Measurements from ENCODE around the gene UQCRC2.

DNA sequence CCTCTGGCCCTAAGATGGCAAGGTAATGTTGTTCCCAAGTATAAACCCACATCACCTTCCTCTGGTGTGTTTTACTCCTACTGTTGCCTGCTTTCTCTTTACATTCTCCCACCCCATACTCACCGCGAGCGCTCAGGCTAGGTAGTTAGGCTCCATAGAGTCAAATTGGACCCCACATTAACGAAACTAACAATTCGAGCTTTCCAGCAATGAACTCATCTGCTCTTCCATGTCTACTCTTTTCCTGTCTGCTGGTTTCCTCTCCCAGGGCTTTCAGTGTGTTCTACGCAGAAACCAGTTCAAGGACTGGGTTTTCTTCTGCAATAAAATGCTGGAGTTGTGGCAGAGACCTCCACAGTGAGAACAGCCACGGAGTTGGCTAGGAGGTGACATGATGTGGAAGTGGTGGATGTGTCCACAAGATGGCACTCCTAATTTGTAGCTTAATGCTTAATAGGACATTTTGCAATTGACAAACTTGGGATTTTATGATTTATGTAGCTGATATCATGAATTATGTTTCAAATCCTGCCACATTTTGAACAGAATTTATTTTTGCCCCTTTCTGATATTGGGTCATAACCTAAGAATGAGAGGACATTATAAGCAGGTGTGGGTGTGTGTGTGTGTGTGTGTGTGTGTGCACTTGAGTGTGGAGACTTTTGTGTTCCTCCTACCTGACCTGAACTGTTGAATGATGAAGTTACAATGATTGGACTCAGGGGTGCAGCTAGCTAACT, 2.2 kb upstream of the UQCRC2 start:
- TF ChIP-seq, protein P1, sequence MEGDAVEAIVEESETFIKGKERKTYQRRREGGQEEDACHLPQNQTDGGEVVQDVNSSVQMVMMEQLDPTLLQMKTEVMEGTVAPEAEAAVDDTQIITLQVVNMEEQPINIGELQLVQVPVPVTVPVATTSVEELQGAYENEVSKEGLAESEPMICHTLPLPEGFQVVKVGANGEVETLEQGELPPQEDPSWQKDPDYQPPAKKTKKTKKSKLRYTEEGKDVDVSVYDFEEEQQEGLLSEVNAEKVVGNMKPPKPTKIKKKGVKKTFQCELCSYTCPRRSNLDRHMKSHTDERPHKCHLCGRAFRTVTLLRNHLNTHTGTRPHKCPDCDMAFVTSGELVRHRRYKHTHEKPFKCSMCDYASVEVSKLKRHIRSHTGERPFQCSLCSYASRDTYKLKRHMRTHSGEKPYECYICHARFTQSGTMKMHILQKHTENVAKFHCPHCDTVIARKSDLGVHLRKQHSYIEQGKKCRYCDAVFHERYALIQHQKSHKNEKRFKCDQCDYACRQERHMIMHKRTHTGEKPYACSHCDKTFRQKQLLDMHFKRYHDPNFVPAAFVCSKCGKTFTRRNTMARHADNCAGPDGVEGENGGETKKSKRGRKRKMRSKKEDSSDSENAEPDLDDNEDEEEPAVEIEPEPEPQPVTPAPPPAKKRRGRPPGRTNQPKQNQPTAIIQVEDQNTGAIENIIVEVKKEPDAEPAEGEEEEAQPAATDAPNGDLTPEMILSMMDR (IDR thresholded peaks at IDR 0.05; ENCODE audit: low read depth, low read length) = peak; percentile 66
- TF ChIP-seq EZH2phosphoT487 (IDR thresholded peaks at IDR 0.05; ENCODE audit: low read depth) = no peak

Measured in OCI-LY3 (cell line).